HG03103 (cell line): ENCODE results near the gene AHSG.
A peak's percentile ranks its signal among the peaks of the same experiment; 100 is the strongest.

ENCODE experiments used
- ATAC-seq: cut with Tn5 transposase; IDR thresholded peaks from one replicate; pipeline ENCODE4 v1.9.1; 2021; ENCODE audit warnings: low read depth; ENCODE audit not compliant: unreplicated experiment

AHSG gene

DNA sequence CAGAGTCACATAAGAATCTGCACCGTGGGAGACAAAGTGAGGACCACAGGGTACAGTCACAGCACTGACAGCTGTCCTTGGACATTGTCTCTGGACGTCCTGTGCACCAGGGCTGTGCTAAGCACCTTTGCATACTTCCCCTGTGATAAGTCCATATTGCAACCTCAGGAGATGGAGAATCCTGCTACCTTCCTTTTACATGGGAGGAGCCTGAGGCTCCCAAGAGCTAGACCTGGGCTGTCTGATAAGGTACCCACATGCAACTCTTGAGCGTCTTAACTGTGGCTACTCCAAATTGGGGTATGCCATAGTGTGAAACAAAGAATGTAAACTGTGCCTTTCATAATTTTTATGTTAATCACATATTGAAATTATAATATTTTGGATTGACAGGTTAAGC, 24.8 kb downstream of the AHSG start:
- no peak for ATAC-seq

DNA sequence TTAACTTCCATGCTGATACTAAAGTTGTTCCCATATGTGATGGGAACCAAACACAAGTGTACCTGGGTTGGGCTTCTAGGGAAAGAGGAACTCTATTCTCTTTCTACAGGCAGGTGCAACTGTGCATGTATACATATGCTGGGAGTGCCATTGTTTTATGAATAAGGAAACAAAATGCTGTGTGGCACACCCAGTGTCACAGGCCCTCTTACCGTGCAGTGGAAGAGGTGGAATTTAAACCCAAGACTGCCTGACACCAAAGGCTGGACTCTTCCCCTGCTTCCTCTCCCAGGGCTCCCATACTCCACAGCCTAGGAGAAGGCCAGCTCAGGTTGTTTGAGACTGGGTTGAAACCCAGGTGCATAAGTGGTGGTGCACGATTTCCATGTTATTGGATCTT, 25.4 kb downstream of the AHSG start:
- no peak for ATAC-seq

DNA sequence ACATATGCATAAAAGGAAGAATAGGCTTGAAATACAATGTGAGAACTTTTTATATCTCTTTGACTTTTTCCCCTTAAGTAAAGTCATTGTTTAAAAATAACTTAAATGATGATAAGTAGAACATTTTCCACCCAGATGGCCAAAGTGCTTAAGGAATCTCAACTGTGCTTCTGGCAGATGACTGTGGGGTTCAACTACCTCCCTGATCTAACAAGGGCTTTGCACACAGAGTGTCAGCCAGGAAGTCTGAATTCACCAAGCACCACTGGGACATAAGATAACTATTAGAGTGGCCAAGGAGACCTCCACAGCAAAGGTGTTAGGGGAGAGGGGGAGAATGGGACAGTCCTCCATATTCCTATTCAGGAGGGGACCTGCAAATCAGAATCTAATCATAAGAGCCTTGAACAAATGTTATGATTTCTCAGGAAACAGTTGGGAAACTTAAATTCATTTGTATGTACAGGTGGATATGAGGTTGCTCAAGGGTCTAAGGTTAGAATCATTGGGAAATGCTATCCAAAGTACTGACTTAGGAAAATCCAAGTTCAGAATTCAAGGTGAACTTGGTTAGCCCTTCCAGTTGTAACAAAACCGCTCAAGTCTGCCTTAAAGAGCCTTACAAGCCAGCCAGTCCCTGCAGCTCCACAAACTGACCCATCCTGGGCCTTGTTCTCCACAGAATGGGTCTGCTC, 27.1 kb downstream of the AHSG start, which contains the start of gene FETUB:
Gene FETUB (plus strand): TSS at position 622 of the 695 bp plus-strand sequence. CDS start 62 bp downstream, at position 684.
- no peak for ATAC-seq

DNA sequence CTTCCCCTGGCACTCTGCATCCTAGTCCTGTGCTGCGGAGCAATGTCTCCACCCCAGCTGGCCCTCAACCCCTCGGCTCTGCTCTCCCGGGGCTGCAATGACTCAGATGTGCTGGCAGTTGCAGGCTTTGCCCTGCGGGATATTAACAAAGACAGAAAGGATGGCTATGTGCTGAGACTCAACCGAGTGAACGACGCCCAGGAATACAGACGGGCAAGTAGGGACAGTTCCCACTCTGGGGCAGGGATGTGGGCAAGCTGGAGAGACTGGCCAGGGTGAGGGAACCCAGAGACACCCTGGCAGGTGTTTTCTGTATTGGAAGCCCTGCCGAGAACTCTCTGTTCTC, 27.6 kb downstream of the AHSG start:
- no peak for ATAC-seq

DNA sequence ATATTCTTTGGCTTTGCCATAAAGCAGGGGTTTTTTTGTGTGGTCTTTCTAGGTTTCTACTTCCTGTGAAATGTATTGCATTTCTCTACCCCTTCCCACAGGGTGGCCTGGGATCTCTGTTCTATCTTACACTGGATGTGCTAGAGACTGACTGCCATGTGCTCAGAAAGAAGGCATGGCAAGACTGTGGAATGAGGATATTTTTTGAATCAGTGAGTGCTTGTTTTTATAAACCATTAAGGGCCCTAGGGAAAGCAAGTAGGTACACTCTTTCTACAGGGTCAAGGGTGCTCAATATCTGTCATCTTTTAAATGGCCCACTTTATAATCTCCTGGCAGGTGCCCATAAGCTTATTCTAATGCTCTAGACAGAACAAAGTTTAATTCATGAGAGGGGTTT, 28.1 kb downstream of the AHSG start:
- ATAC-seq = no peak

DNA sequence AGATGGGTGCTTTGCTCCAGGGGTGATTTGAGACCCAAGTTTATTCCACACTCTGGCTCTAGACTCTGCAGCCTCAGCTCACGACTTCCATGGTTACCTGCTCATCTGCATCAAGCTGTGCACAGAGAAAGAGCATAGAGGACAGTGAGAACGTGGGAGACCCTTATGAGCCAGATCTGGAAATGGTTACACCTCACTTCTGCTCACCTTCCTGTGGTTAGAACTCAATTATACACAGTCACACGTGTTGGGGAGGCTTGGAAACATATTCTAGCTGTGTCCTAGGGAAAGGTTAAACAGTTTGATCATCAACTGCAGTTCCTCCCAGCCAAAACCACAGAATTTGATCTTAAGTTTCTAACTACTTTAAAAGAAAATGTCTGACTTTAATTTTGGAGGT, 29.2 kb downstream of the AHSG start:
- ATAC-seq = no peak

DNA sequence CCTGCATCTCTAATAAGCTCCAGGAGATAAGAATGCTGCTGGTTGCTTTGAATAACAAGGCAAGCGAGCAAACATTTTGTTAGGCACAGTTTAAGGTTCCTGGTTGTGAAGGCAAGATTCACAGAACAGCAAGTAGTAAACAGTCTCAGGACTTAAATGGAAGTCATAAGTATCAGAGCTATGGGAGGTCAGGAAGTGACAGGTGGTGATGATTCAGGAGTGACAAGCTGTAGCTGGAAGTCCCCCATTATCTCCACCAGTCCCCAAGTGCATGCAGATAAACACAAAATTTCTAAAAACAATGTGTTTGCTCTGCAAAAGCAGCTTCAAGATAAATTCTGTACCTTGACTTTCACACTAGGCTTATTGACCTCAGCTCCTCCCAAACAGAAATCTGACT, 30.6 kb downstream of the AHSG start:
- no peak for ATAC-seq

DNA sequence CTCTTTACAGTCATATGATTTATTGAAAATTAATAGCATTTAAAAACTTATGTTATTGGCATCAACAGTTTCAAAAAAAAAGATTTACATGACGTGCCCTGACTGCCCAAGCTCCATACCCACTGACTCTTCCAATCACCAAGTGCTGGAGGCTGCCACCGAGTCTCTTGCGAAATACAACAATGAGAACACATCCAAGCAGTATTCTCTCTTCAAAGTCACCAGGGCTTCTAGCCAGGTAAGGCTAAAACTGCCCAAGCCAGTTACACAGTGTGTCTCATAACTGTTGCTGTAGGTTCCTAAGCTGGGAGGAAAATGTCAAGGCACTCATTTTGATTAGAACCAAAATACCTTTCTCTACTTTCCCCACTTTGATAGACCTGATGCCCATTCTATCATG, 31.8 kb downstream of the AHSG start:
- no peak for ATAC-seq

DNA sequence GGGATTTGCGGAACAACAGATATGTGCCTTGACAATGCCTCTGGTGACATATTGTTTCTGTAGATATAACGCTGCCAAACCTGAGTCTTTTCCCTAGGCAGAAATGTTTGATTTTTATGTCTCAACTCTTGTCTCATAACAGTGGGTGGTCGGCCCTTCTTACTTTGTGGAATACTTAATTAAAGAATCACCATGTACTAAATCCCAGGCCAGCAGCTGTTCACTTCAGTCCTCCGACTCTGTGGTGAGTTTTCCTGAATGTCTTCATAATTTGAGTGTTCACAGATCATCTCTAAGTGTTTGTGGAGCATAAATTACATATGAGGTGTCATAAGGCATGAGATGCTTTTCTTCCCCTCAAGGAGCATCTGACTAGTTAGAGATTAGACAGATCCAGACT, 33.2 kb downstream of the AHSG start:
- no peak for ATAC-seq

DNA sequence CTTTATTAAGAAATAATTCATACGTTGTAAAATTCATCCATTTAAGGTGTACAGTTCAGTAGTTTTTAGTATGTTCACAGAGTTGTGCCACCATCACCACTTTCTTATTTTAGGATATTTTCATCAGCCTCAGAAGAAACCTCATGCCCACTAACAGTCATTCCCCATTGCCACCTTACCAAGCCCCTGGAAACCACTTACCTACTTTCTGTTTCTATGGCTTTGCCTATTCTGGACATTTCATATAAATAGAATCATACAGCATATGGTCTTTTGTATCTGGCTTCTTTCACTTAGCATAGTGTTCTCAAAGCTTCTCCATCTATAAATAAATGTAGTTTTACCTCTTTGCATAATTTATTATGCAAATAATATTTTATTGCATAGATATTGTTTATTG, 34.0 kb downstream of the AHSG start:
- ATAC-seq = no peak

DNA sequence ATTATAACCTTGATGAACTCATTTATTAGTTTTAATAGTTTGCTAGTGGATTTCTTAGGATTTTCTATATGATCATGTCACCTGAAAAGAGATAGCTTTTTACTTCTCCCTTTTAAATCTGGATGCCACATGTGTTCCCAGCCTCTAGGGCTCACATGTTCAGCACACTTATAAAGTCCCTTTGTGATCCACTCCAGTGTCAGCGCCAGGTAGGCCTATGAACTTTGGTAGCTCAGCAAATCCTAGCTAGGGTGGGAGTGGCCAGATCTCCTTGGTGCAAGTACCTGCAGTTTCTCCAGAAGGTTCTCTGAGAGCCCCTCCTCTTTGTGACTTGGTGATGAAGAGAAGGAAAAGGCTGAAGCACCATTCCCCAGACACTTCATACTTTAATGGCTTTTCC, 36.0 kb downstream of the AHSG start:
- ATAC-seq = no peak

DNA sequence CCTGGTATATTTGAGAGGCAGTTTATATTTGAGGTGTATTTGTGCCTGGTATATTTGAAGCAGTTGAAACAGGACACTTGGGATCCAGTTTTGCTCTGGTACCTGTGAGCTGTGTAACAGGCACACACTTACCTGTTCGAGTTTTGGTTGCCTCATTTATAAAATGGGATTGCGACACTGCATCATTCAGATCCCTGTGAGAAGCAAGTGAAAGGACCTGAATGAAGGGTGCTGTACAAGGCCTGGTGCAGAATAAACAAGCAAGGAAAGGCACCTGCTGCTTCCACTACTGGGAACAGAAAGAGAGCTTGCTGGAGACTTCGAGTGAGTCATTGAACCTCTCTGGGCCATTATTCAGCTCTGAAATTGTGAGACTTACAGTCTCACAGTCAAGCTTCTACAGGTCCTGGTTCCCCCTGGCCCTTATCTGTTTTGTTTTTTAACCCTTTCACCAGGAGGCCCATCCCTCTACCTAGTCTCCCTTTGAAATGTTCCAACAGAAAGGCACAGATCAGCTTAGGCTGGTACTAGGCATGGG, 38.9 kb downstream of the AHSG start:
- no peak for ATAC-seq

DNA sequence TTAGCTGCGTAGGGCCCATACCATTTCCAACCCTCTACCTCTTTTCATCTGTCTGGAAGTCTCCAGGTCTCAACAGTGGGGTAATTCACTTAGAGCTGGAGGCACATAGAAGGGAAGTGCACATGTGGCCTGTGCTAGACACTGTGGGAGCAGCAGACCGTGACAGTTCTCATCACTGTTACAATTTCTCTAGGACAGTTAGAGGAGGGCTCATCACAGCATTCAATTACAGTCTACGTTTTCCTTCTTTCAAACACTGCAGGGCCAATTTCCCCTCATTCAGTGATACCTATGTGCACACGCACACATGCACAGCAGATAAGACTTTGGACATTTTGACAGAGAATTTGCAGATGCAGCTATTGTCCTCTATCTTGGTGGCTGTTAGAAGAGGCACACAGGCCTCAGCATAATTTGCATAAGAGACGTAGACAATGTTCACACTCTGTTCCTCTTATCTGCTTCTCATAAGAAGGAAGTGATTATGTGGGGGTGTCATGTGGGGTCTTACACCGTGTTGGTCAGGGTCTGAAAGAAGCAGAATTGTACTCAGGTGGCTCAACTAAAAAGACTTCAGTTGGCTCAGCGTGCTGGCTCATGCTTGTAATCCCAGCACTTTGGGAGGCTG, 40.3 kb downstream of the AHSG start:
- peak; percentile 92 for ATAC-seq

DNA sequence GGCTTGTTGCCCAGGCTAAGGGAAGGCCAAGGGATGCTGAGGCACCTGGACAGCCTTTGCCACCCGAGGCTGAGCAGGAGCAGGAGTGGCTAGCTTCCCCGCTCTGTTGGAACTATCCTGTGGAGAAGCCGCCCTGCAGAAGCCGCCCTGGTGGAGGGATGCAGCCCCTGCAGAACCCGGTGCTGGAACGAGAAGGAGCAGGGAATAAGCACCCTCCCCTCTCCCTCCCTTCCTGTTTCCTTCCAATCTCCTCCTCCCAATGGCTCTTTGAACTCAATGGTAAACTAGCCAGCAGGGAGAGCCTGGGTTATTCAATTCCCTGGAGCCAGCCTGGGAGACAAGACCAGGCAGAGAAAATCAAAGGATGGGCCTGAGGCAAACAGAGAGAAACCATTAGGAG, 41.1 kb downstream of the AHSG start:
- no peak for ATAC-seq

DNA sequence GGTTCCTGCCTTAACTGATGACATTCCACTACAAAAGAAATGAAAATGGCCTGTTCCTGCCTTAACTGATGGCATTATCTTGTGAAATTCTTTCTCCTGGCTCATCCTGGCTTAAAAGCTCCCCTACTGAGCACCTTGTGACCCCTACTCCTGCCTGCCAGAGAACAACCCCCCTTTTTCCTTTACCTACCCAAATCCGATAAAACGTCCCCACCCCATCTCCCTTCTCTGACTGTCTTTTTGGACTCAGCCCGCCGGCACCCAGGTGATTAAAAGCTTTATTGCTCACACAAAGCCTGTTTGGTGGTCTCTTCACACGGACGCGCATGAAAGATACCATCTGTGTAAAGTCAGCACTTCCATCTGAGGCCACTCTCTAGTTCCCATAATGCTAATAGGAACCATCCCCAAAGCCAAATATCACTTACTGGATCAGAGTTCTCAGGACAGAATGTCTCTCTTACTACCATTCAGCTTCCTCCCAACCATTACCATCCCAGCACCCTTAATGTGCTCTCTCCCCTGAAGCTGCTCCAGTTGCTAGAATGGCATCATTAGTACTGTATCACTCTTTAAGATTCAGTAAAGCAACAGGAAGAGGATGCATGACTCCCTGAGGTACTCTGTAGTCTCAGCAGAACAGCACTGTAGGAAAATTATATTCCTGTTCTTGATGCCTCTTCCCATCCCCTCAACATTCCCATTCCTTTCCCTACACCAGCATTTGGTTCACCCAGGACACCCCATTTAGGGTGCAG, 50.7 kb downstream of the AHSG start:
- no peak for ATAC-seq

DNA sequence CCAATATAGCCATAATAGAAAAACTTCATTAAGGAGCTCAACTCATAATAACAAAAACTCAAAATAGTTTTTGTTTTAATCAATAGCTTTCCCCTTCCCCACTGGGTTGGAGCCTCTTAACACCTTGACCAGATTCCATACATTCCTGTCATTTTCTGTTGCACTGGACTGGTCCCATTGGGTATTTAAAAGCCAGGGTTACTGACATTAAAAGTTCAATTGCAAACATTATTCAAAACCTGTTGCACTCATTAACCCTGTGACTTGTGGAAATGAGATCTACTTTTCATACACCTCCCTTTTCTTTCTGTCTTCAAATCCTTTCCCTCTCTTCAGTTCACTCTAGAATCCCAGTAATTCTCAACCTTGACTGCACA, 51.2 kb downstream of the AHSG start:
- ATAC-seq = no peak

DNA sequence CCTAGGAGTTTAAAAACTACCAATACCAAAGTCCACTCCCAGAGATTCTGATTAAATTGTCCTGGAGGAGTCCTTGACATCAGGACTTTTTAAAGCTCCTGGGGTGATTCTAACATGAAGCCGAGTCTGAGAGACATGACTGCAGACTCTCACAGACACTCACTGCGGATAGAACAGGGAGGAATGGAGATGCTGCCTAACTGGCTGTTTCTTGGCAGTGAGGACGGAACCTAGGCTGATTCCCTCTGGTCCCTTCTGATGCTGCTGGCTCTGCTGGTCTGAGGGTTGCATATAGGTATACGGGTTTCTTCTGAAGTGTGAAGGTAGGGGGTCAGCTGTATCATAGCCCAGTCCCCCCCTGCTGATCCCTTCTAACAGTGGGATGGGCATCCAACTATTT, 51.6 kb downstream of the AHSG start:
- no peak for ATAC-seq

DNA sequence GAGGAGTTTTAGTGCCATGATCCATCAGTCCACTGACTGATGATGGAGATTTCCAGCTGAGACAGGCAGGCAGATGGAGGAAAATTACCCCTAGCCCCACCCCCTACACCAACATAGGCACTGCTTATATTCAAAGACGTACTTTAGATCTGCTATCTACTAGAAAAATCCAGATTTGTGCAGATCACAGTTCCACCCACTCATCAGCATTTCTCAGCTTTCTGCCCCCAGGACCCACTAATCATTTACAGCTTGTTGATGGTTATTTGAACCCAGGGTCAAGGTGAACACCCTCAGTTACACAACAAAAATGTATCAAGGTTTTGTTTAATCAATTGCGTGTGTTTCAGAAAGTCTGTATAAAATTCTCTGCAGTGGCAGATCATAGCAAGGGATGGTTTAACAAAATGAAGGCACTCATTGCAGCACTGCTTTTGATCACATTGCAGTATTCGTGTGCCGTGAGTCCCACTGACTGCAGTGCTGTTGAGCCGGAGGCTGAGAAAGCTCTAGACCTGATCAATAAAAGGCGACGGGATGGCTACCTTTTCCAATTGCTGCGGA, 52.8 kb downstream of the AHSG start, which contains the start of gene HRG:
Gene HRG (plus strand): TSS at position 390 of the 564 bp plus-strand sequence. CDS start 18 bp downstream, at position 408.
- ATAC-seq = no peak

DNA sequence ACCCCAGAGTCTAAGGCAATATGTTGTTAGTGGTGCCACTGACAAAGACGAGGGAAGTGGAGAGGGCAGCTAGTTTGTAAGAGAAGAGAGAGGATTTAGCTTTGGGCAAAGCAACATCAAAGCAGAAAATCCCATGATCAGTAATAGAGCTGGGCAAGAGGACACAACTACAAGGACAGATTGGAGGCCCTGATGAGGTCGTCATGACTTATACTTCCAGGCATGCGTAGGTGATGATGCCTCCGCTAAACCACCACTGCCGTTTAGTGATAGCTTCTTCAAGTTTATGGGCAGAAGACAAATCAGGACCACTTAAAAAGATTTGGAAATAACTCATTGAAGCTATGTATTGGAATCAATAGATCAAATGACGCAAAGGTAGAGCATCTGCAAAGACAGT, 55.6 kb downstream of the AHSG start:
- no peak for ATAC-seq

DNA sequence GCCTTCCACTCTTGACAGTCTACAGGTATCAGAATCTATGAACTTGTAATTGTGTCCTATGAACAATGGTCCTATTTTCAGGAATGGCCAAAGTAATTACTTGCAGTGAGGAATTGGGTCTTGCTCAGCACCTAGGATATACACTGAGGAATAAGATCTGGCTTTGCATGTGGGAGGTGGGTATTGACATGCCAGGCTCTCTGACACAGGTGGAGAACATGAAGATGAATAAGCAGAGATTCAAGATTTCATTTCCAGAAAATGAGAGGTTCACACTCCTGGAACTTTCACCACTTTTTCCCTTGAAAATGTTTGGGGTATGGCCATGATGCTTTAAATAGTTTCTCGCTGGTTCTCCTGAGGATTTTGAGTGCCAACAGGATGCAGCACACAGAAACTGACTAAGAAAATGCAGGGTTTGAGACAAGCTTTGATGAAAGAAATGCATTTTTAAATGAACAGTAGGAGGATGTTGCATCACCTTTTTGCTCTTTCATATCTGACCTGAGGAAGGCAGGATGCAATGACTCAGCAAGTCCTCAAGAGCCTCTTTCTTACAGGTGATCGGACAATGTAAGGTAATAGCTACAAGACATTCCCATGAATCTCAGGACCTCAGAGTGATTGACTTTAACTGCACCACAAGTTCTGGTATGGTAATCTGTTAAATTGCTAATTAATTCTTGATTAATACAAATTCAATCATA, 56.7 kb downstream of the AHSG start:
- ATAC-seq = no peak

DNA sequence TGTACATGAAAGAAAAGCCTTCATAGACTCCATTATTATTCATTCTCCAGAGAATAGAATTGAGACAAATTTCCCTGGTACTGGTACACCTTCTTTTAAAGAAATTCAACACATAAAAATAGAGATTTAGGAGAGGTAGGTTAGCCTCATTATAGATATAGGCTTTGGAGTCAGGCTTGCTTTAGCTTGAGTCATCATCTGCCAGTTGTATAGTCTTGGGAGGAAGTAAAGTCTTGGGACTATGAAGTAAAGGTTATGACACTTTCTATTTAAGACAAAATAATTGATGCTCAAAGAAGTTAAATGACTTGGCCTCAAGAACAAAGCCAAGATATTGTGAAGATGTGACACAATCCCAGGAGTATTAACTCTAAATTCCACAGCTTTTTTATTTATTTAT, 57.3 kb downstream of the AHSG start:
- no peak for ATAC-seq
